Measurements from ENCODE around the gene PDE3B. TPM values are rescaled to one million over a fixed set of nuclear protein-coding genes. Genes with fewer than 3 reads are reported as not detected.

PDE3B gene
- total and polyA plus RNA-seq, 9 of the 15 experiments (the other 6 are each of a cell fraction or from before 2014, with no cell fraction given), result 2.3 to 22.5 (median 12.2) TPM

DNA sequence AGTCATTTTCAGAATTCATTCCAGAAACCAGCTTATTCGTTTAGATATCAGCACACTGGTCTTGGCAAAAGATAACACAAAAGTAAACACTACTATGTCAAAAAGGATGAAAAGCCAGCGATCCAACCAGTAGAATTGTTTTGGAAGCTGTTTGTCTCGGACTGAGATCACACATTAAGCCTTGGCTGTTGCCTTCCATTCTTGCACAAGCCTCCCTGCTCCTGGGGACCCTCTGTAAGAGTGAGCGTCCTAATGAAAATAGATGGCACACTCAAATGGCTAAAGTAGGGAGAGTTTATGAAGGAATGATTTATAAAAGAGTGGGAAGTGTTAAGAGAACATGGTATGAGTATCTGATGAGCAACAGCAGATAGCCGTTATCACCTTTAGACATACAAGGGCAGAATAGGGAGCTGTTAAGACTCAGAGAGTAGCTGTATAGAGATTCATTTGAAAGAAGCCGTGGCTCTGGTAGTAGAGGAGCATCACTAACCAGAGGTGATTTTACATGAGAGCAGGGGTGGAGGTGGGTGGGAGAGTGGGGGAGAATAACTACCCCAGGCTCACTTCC lies 25.2 kb downstream of the PDE3B start (continued):
- TF ChIP-seq, protein P1, sequence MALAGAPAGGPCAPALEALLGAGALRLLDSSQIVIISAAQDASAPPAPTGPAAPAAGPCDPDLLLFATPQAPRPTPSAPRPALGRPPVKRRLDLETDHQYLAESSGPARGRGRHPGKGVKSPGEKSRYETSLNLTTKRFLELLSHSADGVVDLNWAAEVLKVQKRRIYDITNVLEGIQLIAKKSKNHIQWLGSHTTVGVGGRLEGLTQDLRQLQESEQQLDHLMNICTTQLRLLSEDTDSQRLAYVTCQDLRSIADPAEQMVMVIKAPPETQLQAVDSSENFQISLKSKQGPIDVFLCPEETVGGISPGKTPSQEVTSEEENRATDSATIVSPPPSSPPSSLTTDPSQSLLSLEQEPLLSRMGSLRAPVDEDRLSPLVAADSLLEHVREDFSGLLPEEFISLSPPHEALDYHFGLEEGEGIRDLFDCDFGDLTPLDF (CRISPR knock-in tag; IDR thresholded peaks at IDR 0.05), result 0 out of 2 replicates have a peak, but pooled peaks have one; percentile 53
- no peak for TF ChIP-seq ZNF347 (CRISPR knock-in tag; IDR thresholded peaks at IDR 0.05; ENCODE audit: low read depth)
- TF ChIP-seq, protein P2, sequence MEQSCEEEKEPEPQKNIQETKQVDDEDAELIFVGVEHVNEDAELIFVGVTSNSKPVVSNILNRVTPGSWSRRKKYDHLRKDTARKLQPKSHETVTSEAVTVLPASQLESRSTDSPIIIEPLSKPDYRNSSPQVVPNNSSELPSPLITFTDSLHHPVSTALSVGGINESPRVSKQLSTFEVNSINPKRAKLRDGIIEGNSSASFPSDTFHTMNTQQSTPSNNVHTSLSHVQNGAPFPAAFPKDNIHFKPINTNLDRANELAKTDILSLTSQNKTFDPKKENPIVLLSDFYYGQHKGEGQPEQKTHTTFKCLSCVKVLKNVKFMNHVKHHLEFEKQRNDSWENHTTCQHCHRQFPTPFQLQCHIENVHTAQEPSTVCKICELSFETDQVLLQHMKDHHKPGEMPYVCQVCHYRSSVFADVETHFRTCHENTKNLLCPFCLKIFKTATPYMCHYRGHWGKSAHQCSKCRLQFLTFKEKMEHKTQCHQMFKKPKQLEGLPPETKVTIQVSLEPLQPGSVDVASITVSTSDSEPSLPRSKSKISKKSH (CRISPR knock-in tag; IDR thresholded peaks at IDR 0.05), result no peak
- no peak for TF ChIP-seq CBX8 (IDR thresholded peaks at IDR 0.05; ENCODE audit: borderline replicate concordance, extremely low read depth, low read depth, low read length, poor library complexity, severe bottlenecking)
- TF ChIP-seq KDM4B (IDR thresholded peaks at IDR 0.05; ENCODE audit: borderline replicate concordance in 2 of 2, low read depth in 1 of 2), result no peak
- no peak for TF ChIP-seq ZNF717 (CRISPR knock-in tag; IDR thresholded peaks at IDR 0.05)
- no peak for TF ChIP-seq IFI16 (CRISPR knock-in tag; IDR thresholded peaks at IDR 0.05)
- no peak for TF ChIP-seq TAF7 (tag; IDR thresholded peaks at IDR 0.05)
- TF ChIP-seq BDP1 (IDR thresholded peaks at IDR 0.05; ENCODE audit: insufficient read depth, insufficient read length), result no peak
- no peak for TF ChIP-seq BRD9 (IDR thresholded peaks at IDR 0.05; ENCODE audit: low read depth, partially characterized antibody)
- TF ChIP-seq ZNF707 (CRISPR knock-in tag; conservative IDR thresholded peaks at IDR 0.05), result no peak
- TF ChIP-seq, protein P3, sequence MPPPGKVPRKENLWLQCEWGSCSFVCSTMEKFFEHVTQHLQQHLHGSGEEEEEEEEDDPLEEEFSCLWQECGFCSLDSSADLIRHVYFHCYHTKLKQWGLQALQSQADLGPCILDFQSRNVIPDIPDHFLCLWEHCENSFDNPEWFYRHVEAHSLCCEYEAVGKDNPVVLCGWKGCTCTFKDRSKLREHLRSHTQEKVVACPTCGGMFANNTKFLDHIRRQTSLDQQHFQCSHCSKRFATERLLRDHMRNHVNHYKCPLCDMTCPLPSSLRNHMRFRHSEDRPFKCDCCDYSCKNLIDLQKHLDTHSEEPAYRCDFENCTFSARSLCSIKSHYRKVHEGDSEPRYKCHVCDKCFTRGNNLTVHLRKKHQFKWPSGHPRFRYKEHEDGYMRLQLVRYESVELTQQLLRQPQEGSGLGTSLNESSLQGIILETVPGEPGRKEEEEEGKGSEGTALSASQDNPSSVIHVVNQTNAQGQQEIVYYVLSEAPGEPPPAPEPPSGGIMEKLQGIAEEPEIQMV (tag; conservative IDR thresholded peaks at IDR 0.05; ENCODE audit: low read depth), result no peak
- TF ChIP-seq ILK (tag; IDR thresholded peaks at IDR 0.05; ENCODE audit: borderline replicate concordance, low read depth), result no peak
- TF ChIP-seq PCBP1 (IDR thresholded peaks at IDR 0.05; ENCODE audit: low read depth, low read length, poor library complexity, severe bottlenecking), result no peak
- no peak for TF ChIP-seq SUPT5H (IDR thresholded peaks at IDR 0.05)
- TF ChIP-seq NBN (IDR thresholded peaks at IDR 0.05; ENCODE audit: low read depth), result peak; percentile 58; the same call in 1 of the 2 replicates
- TF ChIP-seq MTA1 (IDR thresholded peaks at IDR 0.05; ENCODE audit: borderline replicate concordance), result 0 out of 2 replicates have a peak, but pooled peaks have one; percentile 28
- no peak for TF ChIP-seq ZNF444 (CRISPR knock-in tag; IDR thresholded peaks at IDR 0.05)
- TF ChIP-seq, protein P4, sequence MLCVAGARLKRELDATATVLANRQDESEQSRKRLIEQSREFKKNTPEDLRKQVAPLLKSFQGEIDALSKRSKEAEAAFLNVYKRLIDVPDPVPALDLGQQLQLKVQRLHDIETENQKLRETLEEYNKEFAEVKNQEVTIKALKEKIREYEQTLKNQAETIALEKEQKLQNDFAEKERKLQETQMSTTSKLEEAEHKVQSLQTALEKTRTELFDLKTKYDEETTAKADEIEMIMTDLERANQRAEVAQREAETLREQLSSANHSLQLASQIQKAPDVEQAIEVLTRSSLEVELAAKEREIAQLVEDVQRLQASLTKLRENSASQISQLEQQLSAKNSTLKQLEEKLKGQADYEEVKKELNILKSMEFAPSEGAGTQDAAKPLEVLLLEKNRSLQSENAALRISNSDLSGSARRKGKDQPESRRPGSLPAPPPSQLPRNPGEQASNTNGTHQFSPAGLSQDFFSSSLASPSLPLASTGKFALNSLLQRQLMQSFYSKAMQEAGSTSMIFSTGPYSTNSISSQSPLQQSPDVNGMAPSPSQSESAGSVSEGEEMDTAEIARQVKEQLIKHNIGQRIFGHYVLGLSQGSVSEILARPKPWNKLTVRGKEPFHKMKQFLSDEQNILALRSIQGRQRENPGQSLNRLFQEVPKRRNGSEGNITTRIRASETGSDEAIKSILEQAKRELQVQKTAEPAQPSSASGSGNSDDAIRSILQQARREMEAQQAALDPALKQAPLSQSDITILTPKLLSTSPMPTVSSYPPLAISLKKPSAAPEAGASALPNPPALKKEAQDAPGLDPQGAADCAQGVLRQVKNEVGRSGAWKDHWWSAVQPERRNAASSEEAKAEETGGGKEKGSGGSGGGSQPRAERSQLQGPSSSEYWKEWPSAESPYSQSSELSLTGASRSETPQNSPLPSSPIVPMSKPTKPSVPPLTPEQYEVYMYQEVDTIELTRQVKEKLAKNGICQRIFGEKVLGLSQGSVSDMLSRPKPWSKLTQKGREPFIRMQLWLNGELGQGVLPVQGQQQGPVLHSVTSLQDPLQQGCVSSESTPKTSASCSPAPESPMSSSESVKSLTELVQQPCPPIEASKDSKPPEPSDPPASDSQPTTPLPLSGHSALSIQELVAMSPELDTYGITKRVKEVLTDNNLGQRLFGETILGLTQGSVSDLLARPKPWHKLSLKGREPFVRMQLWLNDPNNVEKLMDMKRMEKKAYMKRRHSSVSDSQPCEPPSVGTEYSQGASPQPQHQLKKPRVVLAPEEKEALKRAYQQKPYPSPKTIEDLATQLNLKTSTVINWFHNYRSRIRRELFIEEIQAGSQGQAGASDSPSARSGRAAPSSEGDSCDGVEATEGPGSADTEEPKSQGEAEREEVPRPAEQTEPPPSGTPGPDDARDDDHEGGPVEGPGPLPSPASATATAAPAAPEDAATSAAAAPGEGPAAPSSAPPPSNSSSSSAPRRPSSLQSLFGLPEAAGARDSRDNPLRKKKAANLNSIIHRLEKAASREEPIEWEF (CRISPR knock-in tag; IDR thresholded peaks at IDR 0.05), result no peak

All from K562 (cell line).